GM12878 (cell line): ENCODE data around the gene CTNNA3. TPM values are rescaled to one million over a fixed set of nuclear protein-coding genes. Genes with fewer than 3 reads are reported as not detected.

Experiments used
- ATAC-seq: fragments of 200-7000 bp; cut with Tn5 transposase; 3 replicates; pipeline ENCODE4 v1.9.1; 2020; ENCODE audit warnings: mild to moderate bottlenecking, moderate library complexity
- BruUV-seq: library from RNA; stranded (reverse); fragments of 400-500 nt; replicated peaks from 2 replicates; lab custom pipeline; 2021; lab: Mats Ljungman, UMichigan
- CTCF ChIA-PET: fragments of 300-600 bp; sonication (Branson Sonifier 250); formaldehyde crosslinking; extraction: SDS; loops from one replicate; lab custom pipeline; 2021; ENCODE audit warnings: inconsistent platforms; lab: Yijun Ruan, JAX
- POLR2A ChIA-PET: fragments of 350-600 bp; formaldehyde crosslinking; extraction: SDS; loops from one replicate; lab custom pipeline; 2021; ENCODE audit warnings: inconsistent platforms; lab: Charles Lee
- RAD21 ChIA-PET: fragments of 300-600 bp; sonication (Branson Sonifier 250); formaldehyde crosslinking; loops from one replicate; lab custom pipeline; 2023; ENCODE audit warnings: antibody characterized with exemption; ENCODE audit not compliant: unreplicated experiment; lab: Charles Lee
- SMC1A ChIA-PET: fragments of 300-600 bp; sonication (Branson Sonifier 250); formaldehyde crosslinking; loops from one replicate; lab custom pipeline; 2023; ENCODE audit not compliant: unreplicated experiment, uncharacterized antibody; lab: Charles Lee
- DNase-seq: peaks from one replicate; pipeline ENCODE4 v3.0.0-alpha.2; 2011; ENCODE audit warnings: low read depth, low spot score
- FAIRE-seq: peaks from 3 replicates; lab custom pipeline; 2011; peaks lifted over from hg19 to GRCh38; lab: Jason Lieb, UNC
- H2AFZ ChIP-seq: 2 replicates; pipeline ENCODE4 v1.6.0; 2011; ENCODE audit warnings: low read depth, low read length, control low read depth; ENCODE audit not compliant: control insufficient read depth
- H3K27ac ChIP-seq: 2 replicates; pipeline ENCODE4 v1.5.1; 2011; ENCODE audit warnings: control low read depth; ENCODE audit not compliant: control insufficient read depth, insufficient read depth
- H3K27me3 ChIP-seq, 2 experiments: replicated peaks in 1 of 2; 2 replicates each; pipeline versions ENCODE4 v1.6.0 to v1.6.1; 2011; ENCODE audit warnings: low read length in 1 of 2; ENCODE audit not compliant: control insufficient read depth in 2 of 2, insufficient read depth in 2 of 2
- H3K36me3 ChIP-seq, 2 experiments: 2 replicates each; pipeline ENCODE4 v1.5.1; 2011; ENCODE audit warnings: low read length in 1 of 2; ENCODE audit not compliant: control insufficient read depth in 2 of 2, insufficient read depth in 2 of 2
- H3K4me1 ChIP-seq: 2 replicates; pipeline ENCODE4 v1.6.1; 2011; ENCODE audit warnings: mild to moderate bottlenecking, low read length, moderate library complexity, mixed read lengths; ENCODE audit not compliant: control insufficient read depth, insufficient read depth
- H3K4me2 ChIP-seq: 2 replicates; pipeline ENCODE4 v1.6.0; 2011; ENCODE audit warnings: control low read depth; ENCODE audit not compliant: control insufficient read depth, insufficient read depth
- H3K4me3 ChIP-seq: fragments of 200-600 bp; sonication (generic); 2 replicates; pipeline ENCODE4 v1.5.1; 2016
- H3K79me2 ChIP-seq: 2 replicates; pipeline ENCODE4 v1.6.0; 2011; ENCODE audit warnings: low read length; ENCODE audit not compliant: control insufficient read depth, insufficient read depth
- H3K9ac ChIP-seq: 2 replicates; pipeline ENCODE4 v1.8.0; 2011; ENCODE audit warnings: low read length, control low read depth, mixed read lengths; ENCODE audit not compliant: control insufficient read depth, insufficient read depth
- H3K9me3 ChIP-seq: replicated peaks from 3 replicates; pipeline ENCODE4 v1.5.1; 2011; ENCODE audit warnings: mild to moderate bottlenecking, low read length; ENCODE audit not compliant: control insufficient read depth, insufficient read depth
- H4K20me1 ChIP-seq: 2 replicates; pipeline ENCODE4 v1.6.0; 2011; ENCODE audit not compliant: control insufficient read depth, insufficient read depth
- CBFB ChIP-seq: IDR thresholded peaks from 2 replicates; pipeline ENCODE4 v1.6.1; 2016; ENCODE audit warnings: antibody characterized with exemption, low read depth
- CEBPB ChIP-seq, 2 experiments: fragments of 150-350 bp in 1 of 2; IDR thresholded peaks; 2 replicates each; pipeline ENCODE4 v1.6.1; 2012 to 2014; ENCODE audit warnings: low read depth in 2 of 2, low read length in 2 of 2, borderline replicate concordance in 1 of 2, inconsistent platforms in 1 of 2
- E4F1 ChIP-seq: fragments of 450-650 bp; IDR thresholded peaks from 2 replicates; pipeline ENCODE4 v1.6.1; 2018; ENCODE audit warnings: borderline replicate concordance, mild to moderate bottlenecking; ENCODE audit not compliant: partially characterized antibody
- EGR1 ChIP-seq, 2 experiments: IDR thresholded peaks; 1 replicate in 1 of 2; 2 replicates in 1 of 2; pipeline ENCODE4 v1.6.1; 2011 to 2012; ENCODE audit warnings: low read depth in 2 of 2, low read length in 2 of 2, borderline replicate concordance in 1 of 2, mild to moderate bottlenecking in 1 of 2, moderate library complexity in 1 of 2
- ESRRA ChIP-seq: IDR thresholded peaks from 2 replicates; pipeline ENCODE4 v1.6.1; 2012; ENCODE audit warnings: mild to moderate bottlenecking, low read length, improper control_type of control experiment
- IRF5 ChIP-seq: fragments of 450-650 bp; IDR thresholded peaks from 2 replicates; pipeline ENCODE4 v1.6.1; 2017; ENCODE audit warnings: borderline replicate concordance
- KDM1A ChIP-seq: fragments of 200-600 bp; sonication (generic); IDR thresholded peaks from 2 replicates; pipeline ENCODE4 v1.6.1; 2016; ENCODE audit warnings: borderline replicate concordance
- MTA2 ChIP-seq: fragments of 450-650 bp; IDR thresholded peaks from 2 replicates; pipeline ENCODE4 v1.6.1; 2016; ENCODE audit warnings: low read depth, mild to moderate bottlenecking, moderate library complexity
- NFIC ChIP-seq: IDR thresholded peaks from 2 replicates; pipeline ENCODE4 v1.6.1; 2012; ENCODE audit warnings: low read depth, mild to moderate bottlenecking, inconsistent platforms, low read length, moderate library complexity
- SRF ChIP-seq, 2 experiments: IDR thresholded peaks; 2 replicates each; pipeline ENCODE4 v1.6.1; 2011; ENCODE audit warnings: low read depth in 2 of 2, low read length in 2 of 2, mild to moderate bottlenecking in 1 of 2, moderate library complexity in 1 of 2
- WGBS: methylation state at CpG from one replicate; pipeline ENCODE4 v1.1.6; 2016; ENCODE audit warnings: low lambda C conversion rate; ENCODE audit not compliant: insufficient replicate concordance, insufficient coverage; ENCODE audit errors: missing lambda C conversion rate; 5-methylcytosine and 5-hydroxymethylcytosine counted together
- in situ Hi-C: fragments of 300-500 bp; cut with MboI; formaldehyde crosslinking; loops from 9 replicates; pipeline ENCODE4 v1.14.3; 2018; ENCODE audit warnings: mixed read lengths
- intact Hi-C: fragments of 100-400 bp; cut with micrococcal nuclease; formaldehyde crosslinking; loops from one replicate; pipeline ENCODE4 v1.14.2; 2022; ENCODE audit not compliant: unreplicated experiment
- polyA plus RNA-seq, 11 experiments: library from polyadenylated mRNA; depleted of rRNA in 4 of 11; unstranded in 6 of 11; stranded (reverse) in 5 of 11; fragments of >200 nt; fragmentation: Nextera tagmentation in 4 of 11; fragmentation: Illumina TruSeq in 1 of 11; extraction: Ambion mirVana in 4 of 11; extraction: Trizol in 1 of 11; gene quantifications; 1 replicate in 1 of 11; 2 replicates in 10 of 11; pipeline versions ENCODE4 v1.2.1 to v1.2.3, GENCODE V29; 2011 to 2016; ENCODE audit warnings: inconsistent platforms in 2 of 11, missing spikeins in 2 of 11, low read depth in 1 of 11
- total RNA-seq, 4 experiments: library from RNA; depleted of rRNA in 3 of 4; stranded (reverse); fragments of >200 nt in 3 of 4; fragmentation: Illumina TruSeq in 1 of 4; extraction: Trizol in 1 of 4; gene quantifications; 2 replicates each; pipeline versions ENCODE4 v1.2.1 to v1.2.3, GENCODE V29; 2013 to 2021

The CTNNA3 gene
- total and polyA plus RNA-seq, 10 of the 15 experiments (the other 5 are each of a cell fraction or from before 2014, with no cell fraction given), result under 0.01 to 4.5 (median 0.22) TPM; not detected in 2

GRCh38 chr10:66880826-66881225, 815.2 kb downstream of the CTNNA3 start:
- Histone ChIP-seq H4K20me1 (no peaks in the 10 kb centered on the region), H3K79me2 (no peaks in the 10 kb centered on the region), H3K36me3 (no peaks in the 10 kb centered on the region), H3K9me3 (no peaks in the 10 kb centered on the region), H3K27me3 (no peaks in the 10 kb centered on the region), H3K9ac (no peak overlapping the region), H3K27ac (no peak overlapping the region), H2AFZ (no peak overlapping the region), H3K4me2 (no peak overlapping the region), H3K4me3 (no peak overlapping the region), H3K4me1 (no peaks in the 10 kb centered on the region)
- no TSS peak for BruUV-seq
- ATAC-seq (no peak), DNase-seq (no peak), FAIRE-seq (no peak)
- RAD21 ChIA-PET, result interaction anchor here (0.8 kb wide), 1 partner anchor 899 kb away, joined by 3 read pairs; no protein-coding TSS in a partner anchor
- intact Hi-C loops (no loop called here), in situ Hi-C loops (no loop called here)
- POLR2A ChIA-PET, result interaction anchor here (0.5 kb wide), 1 partner anchor 84 kb away, joined by 3 read pairs; no protein-coding TSS in a partner anchor
- CTCF ChIA-PET, result interaction anchor here (0.6 to 2.0 kb wide), 4 partner anchors 11 to 619 kb away, joined by 3 to 5 read pairs (median 4); no protein-coding TSS in a partner anchor
- WGBS, result 13% methylated on average over 2 of the region's 2 CpGs
- TF ChIP-seq CEBPB (IDR thresholded peaks at IDR 0.05; ENCODE audit: borderline replicate concordance in 1 of 2, low read depth in 2 of 2, low read length in 2 of 2) (no peak), CBFB (no peak), ESRRA (no peak), SRF (IDR thresholded peaks at IDR 0.05; ENCODE audit: low read depth in 2 of 2, low read length in 2 of 2) (no peak), MTA2 (no peak), KDM1A (no peak), IRF5 (no peak), EGR1 (IDR thresholded peaks at IDR 0.05; ENCODE audit: borderline replicate concordance in 1 of 2, low read depth in 2 of 2, low read length in 2 of 2) (no peak), NFIC (no peak), E4F1 (no peak)
- SMC1A ChIA-PET, result interaction anchor here (1.1 to 1.4 kb wide), 3 partner anchors 17 to 64 kb away, joined by 3 to 4 read pairs (median 3); no protein-coding TSS in a partner anchor
